ENCODE data around the gene GJB6.

- no peak for TF ChIP-seq POLR2AphosphoS5 (IDR thresholded peaks at IDR 0.05; ENCODE audit: low read depth, low read length)
- TF ChIP-seq TAF1 (IDR thresholded peaks at IDR 0.05; ENCODE audit: borderline replicate concordance, insufficient read depth, low read length) = no peak
- TF ChIP-seq REST (IDR thresholded peaks at IDR 0.05; ENCODE audit: insufficient read depth in 1 of 2, low read depth in 2 of 2, low read length in 2 of 2) = no peak
Measured at GRCh38 chr13:20175907-20176652, 56.0 kb downstream of the GJB6 start.

Measured in PFSK-1 (cell line).